Smooth muscle cell (in vitro differentiated cells): ENCODE data around the gene SLC16A1. TPM values are rescaled to one million over a fixed set of nuclear protein-coding genes. Genes with fewer than 3 reads are reported as not detected.

Experiments used
- DNase-seq: peaks from one replicate; lab custom pipeline; 2025; ENCODE audit not compliant: unreplicated experiment; lab: John Stamatoyannopoulos, UW
- H2AFZ ChIP-seq: fragments of 200-600 bp; sonication (generic); 2 replicates; pipeline ENCODE4 v1.6.0; 2016; ENCODE audit warnings: antibody characterized with exemption, low read depth, mild to moderate bottlenecking
- H3F3A ChIP-seq: fragments of 200-600 bp; sonication (generic); 2 replicates; pipeline ENCODE4 v1.6.0; 2017; ENCODE audit warnings: antibody characterized with exemption, low read depth
- H3K27ac ChIP-seq: fragments of 200-600 bp; sonication (generic); 2 replicates; pipeline ENCODE4 v1.5.1; 2016; ENCODE audit warnings: low read depth, mild to moderate bottlenecking
- H3K27me3 ChIP-seq: fragments of 200-600 bp; sonication (generic); 2 replicates; pipeline ENCODE4 v1.6.1; 2016; ENCODE audit warnings: low read depth, mild to moderate bottlenecking
- H3K36me3 ChIP-seq: fragments of 200-600 bp; sonication (generic); 2 replicates; pipeline ENCODE4 v1.5.1; 2016; ENCODE audit warnings: low read depth
- H3K4me1 ChIP-seq: fragments of 200-600 bp; sonication (generic); 2 replicates; pipeline ENCODE4 v1.5.1; 2016; ENCODE audit warnings: low read depth
- H3K4me2 ChIP-seq: fragments of 200-600 bp; sonication (generic); 2 replicates; pipeline ENCODE4 v1.6.0; 2016; ENCODE audit warnings: mild to moderate bottlenecking
- H3K4me3 ChIP-seq: fragments of 200-600 bp; sonication (generic); 2 replicates; pipeline ENCODE4 v1.5.1; 2016; ENCODE audit warnings: mild to moderate bottlenecking
- H3K79me2 ChIP-seq: fragments of 200-600 bp; sonication (generic); 2 replicates; pipeline ENCODE4 v1.6.0; 2016; ENCODE audit warnings: low read depth, mild to moderate bottlenecking
- H3K9ac ChIP-seq: fragments of 200-600 bp; sonication (generic); 2 replicates; pipeline ENCODE4 v1.6.0; 2016; ENCODE audit warnings: low read depth
- H3K9me3 ChIP-seq: fragments of 200-600 bp; sonication (generic); replicated peaks from 2 replicates; pipeline ENCODE4 v1.5.1; 2016; ENCODE audit warnings: low read depth
- H4K20me1 ChIP-seq: fragments of 200-600 bp; sonication (generic); 2 replicates; pipeline ENCODE4 v1.6.0; 2016; ENCODE audit warnings: low read depth
- CTCF ChIP-seq: fragments of 200-600 bp; sonication (generic); IDR thresholded peaks from 2 replicates; pipeline ENCODE4 v1.5.1; 2017; ENCODE audit warnings: borderline replicate concordance, mild to moderate bottlenecking, antibody characterized with exemption; ENCODE audit not compliant: insufficient read depth, poor library complexity, severe bottlenecking
- WGBS: methylation state at CpG from one replicate; pipeline ENCODE4 v1.1.7; 2016; ENCODE audit warnings: low lambda C conversion rate; 5-methylcytosine and 5-hydroxymethylcytosine counted together
- polyA plus RNA-seq: library from polyadenylated mRNA; unstranded; fragments of >200 nt; fragmentation: Nextera tagmentation; extraction: Ambion mirVana; gene quantifications from 2 replicates; pipeline ENCODE4 v1.2.1, GENCODE V29; 2016
- total RNA-seq: library from RNA; depleted of rRNA; stranded (reverse); fragments of >200 nt; gene quantifications from 2 replicates; pipeline ENCODE4 v1.2.3, GENCODE V29; 2014

Gene SLC16A1
- total and polyA plus RNA-seq, 2 experiments from 2014 or later: 43.9 to 77.7 TPM

- H3K9me3 ChIP-seq: no peaks in the 10 kb centered on the region
- H3K9ac ChIP-seq: no peak overlapping the region
- 87% methylated on average over 1 of the region's 1 CpG for WGBS
- no peaks in the 10 kb centered on the region for H3F3A ChIP-seq
- no peaks in the 10 kb centered on the region for H3K36me3 ChIP-seq
- DNase-seq: no peak
- no peaks in the 10 kb centered on the region for H4K20me1 ChIP-seq
- no peak for TF ChIP-seq CTCF
- no peak overlapping the region for H3K4me3 ChIP-seq
- no peak overlapping the region for H2AFZ ChIP-seq
- no peak overlapping the region for H3K27ac ChIP-seq
- H3K79me2 ChIP-seq: no peaks in the 10 kb centered on the region
- no peaks in the 10 kb centered on the region for H3K27me3 ChIP-seq
- no peaks in the 10 kb centered on the region for H3K4me1 ChIP-seq
- H3K4me2 ChIP-seq: no peak overlapping the region
Observed at GRCh38 chr1:112988367-112988766, 32.4 kb upstream of the SLC16A1 start.

GRCh38 chr1:112985123-112985522 lies 29.1 kb upstream of the SLC16A1 start:
- no peaks in the 10 kb centered on the region for H3K36me3 ChIP-seq
- no peak for TF ChIP-seq CTCF
- H3K27ac ChIP-seq: no peak overlapping the region
- no peak overlapping the region for H3K9ac ChIP-seq
- H3K4me1 ChIP-seq: no peaks in the 10 kb centered on the region
- no peaks in the 10 kb centered on the region for H3K9me3 ChIP-seq
- no peak for DNase-seq
- no peaks in the 10 kb centered on the region for H3K79me2 ChIP-seq
- H3K27me3 ChIP-seq: no peaks in the 10 kb centered on the region
- H3F3A ChIP-seq: no peaks in the 10 kb centered on the region
- H3K4me2 ChIP-seq: no peak overlapping the region
- no peak overlapping the region for H2AFZ ChIP-seq
- 88% methylated on average over 2 of the region's 2 CpGs for WGBS
- no peak overlapping the region for H3K4me3 ChIP-seq
- no peaks in the 10 kb centered on the region for H4K20me1 ChIP-seq

GRCh38 chr1:112983537-112984131 lies 27.6 kb upstream of the SLC16A1 start:
- Histone ChIP-seq H3K4me2 (no peak overlapping the region), H3K79me2 (no peaks in the 10 kb centered on the region), H2AFZ (no peak overlapping the region), H3K9me3 (no peaks in the 10 kb centered on the region), H3K36me3 (no peaks in the 10 kb centered on the region), H3K27me3 (no peaks in the 10 kb centered on the region), H3F3A (no peaks in the 10 kb centered on the region), H3K4me3 (no peak overlapping the region), H3K27ac (no peak overlapping the region), H3K9ac (no peak overlapping the region), H3K4me1 (no peaks in the 10 kb centered on the region), H4K20me1 (no peaks in the 10 kb centered on the region)
- no peak for TF ChIP-seq CTCF
- 71% methylated on average over 6 of the region's 6 CpGs for WGBS
- no peak for DNase-seq

GRCh38 chr1:112982853-112983536 lies 27.0 kb upstream of the SLC16A1 start:
- Histone ChIP-seq H3F3A (no peaks in the 10 kb centered on the region), H3K27me3 (no peaks in the 10 kb centered on the region), H3K27ac (no peak overlapping the region), H3K4me1 (no peaks in the 10 kb centered on the region), H2AFZ (no peak overlapping the region), H3K9ac (no peak overlapping the region), H3K79me2 (no peaks in the 10 kb centered on the region), H3K4me3 (no peak overlapping the region), H3K9me3 (no peaks in the 10 kb centered on the region), H3K36me3 (no peaks in the 10 kb centered on the region), H3K4me2 (no peak overlapping the region), H4K20me1 (no peaks in the 10 kb centered on the region)
- 72% methylated on average over 5 of the region's 5 CpGs for WGBS
- no peak for TF ChIP-seq CTCF
- DNase-seq: no peak
